NCI-H1092 treated with DMSO at 0.1 percent for 48 hours (cell line): ENCODE data around the gene GZMH.
"Not testable (repeated sequence)": the region's sequence is repeated elsewhere in the genome, so short reads cannot be mapped to it uniquely, and the experiment has no call there.

Experiments
- DNase-seq: peaks from one replicate; lab custom pipeline; 2025; lab: John Stamatoyannopoulos, UW

GZMH gene

GRCh38 chr14:24609655-24610344 is at the start of gene GZMH:
Gene GZMH (minus strand): TSS chr14:24609685. CDS start chr14:24609613, 72 bp downstream.
- DNase-seq = no peak

- DNase-seq = not testable (repeated sequence)
Measured at GRCh38 chr14:24648361-24648760, 38.9 kb upstream of the GZMH start.

- no peak for DNase-seq
Measured at GRCh38 chr14:24639905-24640304, 30.4 kb upstream of the GZMH start.

- no peak for DNase-seq
Measured at GRCh38 chr14:24639270-24639669, 29.8 kb upstream of the GZMH start.

GRCh38 chr14:24634158-24634557 is 24.7 kb upstream of the GZMH start, which contains the start of gene GZMB:
Gene GZMB (minus strand): TSS chr14:24634190. CDS start chr14:24634160, 30 bp downstream.
- DNase-seq = no peak

GRCh38 chr14:24633353-24633752 is 23.9 kb upstream of the GZMH start:
- no peak for DNase-seq

- no peak for DNase-seq
Measured at GRCh38 chr14:24632761-24633160, 23.3 kb upstream of the GZMH start.

- no peak for DNase-seq
Measured at GRCh38 chr14:24632336-24632735, 22.9 kb upstream of the GZMH start.

- no peak for DNase-seq
Measured at GRCh38 chr14:24631749-24632335, 22.4 kb upstream of the GZMH start.

GRCh38 chr14:24630872-24631477 is 21.5 kb upstream of the GZMH start:
- peak; percentile 95 for DNase-seq

GRCh38 chr14:24630087-24630871 is 20.8 kb upstream of the GZMH start:
- no peak for DNase-seq

- DNase-seq = no peak
Measured at GRCh38 chr14:24629521-24629920, 20.0 kb upstream of the GZMH start.

- no peak for DNase-seq
Measured at GRCh38 chr14:24613747-24614146, 4.3 kb upstream of the GZMH start.

GRCh38 chr14:24613241-24613640 is 3.8 kb upstream of the GZMH start:
- DNase-seq = no peak

GRCh38 chr14:24612196-24612595 is 2.7 kb upstream of the GZMH start:
- peak; percentile 7 for DNase-seq

GRCh38 chr14:24607635-24608514 is 1.6 kb downstream of the GZMH start:
- DNase-seq = no peak

GRCh38 chr14:24607081-24607480 is 2.4 kb downstream of the GZMH start:
- no peak for DNase-seq

GRCh38 chr14:24606297-24606696 is 3.2 kb downstream of the GZMH start:
- no peak for DNase-seq

- peak; percentile 44 for DNase-seq
Measured at GRCh38 chr14:24605435-24606190, 3.9 kb downstream of the GZMH start.

GRCh38 chr14:24597403-24597802 is 12.1 kb downstream of the GZMH start:
- DNase-seq = no peak
